Lower leg skin (tissue), 4 donors: ENCODE measurements around the gene MAMDC2. TPM values are rescaled to one million over a fixed set of nuclear protein-coding genes. Genes with fewer than 3 reads are reported as not detected.
"Not testable (repeated sequence)": the region's sequence is repeated elsewhere in the genome, so short reads cannot be mapped to it uniquely, and the experiment has no call there.

Source experiments
- DNase-seq, 2 donors: peaks; one replicate each; pipeline ENCODE4 v3.0.0-alpha.2; 2019; ENCODE audit warnings: low spot score in 2 of 2
- H3K4me3 ChIP-seq: fragments of 200-600 bp; sonication (generic); 2 replicates; pipeline ENCODE4 v1.5.1; 2017; ENCODE audit warnings: mild to moderate bottlenecking, low read depth; ENCODE audit not compliant: poor library complexity, severe bottlenecking
- CTCF ChIP-seq, 3 donors: fragments of 450-650 bp; IDR thresholded peaks; one replicate each; pipeline ENCODE4 v1.5.1; 2016; ENCODE audit warnings: antibody characterized with exemption in 3 of 3, mild to moderate bottlenecking in 3 of 3, moderate library complexity in 2 of 3
- POLR2A ChIP-seq, 2 donors: fragments of 450-650 bp; IDR thresholded peaks; one replicate each; pipeline ENCODE4 v1.6.1; 2016 to 2017; ENCODE audit warnings: antibody characterized with exemption in 2 of 2, mild to moderate bottlenecking in 1 of 2, moderate library complexity in 1 of 2
- WGBS, 2 donors: methylation state at CpG; one replicate each; pipeline ENCODE4 v1.1.5; 2018; 5-methylcytosine and 5-hydroxymethylcytosine counted together
- intact Hi-C: fragments of 100-400 bp; cut with DNase I; formaldehyde crosslinking; loops from one replicate; pipeline ENCODE4 v1.15.0; 2023; ENCODE audit warnings: low total_unique reads
- total RNA-seq, 4 donors: library from RNA; depleted of rRNA; stranded (reverse); fragments of >200 nt; gene quantifications; one replicate each; pipeline ENCODE4 v1.1.0, GENCODE V29; 2016

The MAMDC2 gene
- total RNA-seq, 4 donors from 2014 or later: 5.7 to 14.1 (median 9.9) TPM

GRCh38 chr9:70030156-70030555 lies 13.5 kb upstream of the MAMDC2 start:
- no peak for TF ChIP-seq POLR2A (IDR thresholded peaks at IDR 0.05)
- TF ChIP-seq CTCF (IDR thresholded peaks at IDR 0.05): no peak
- no peak for DNase-seq
- H3K4me3 ChIP-seq: no peak overlapping the region
- WGBS, 2 donors: 65 to 87% methylated on average over 1 of the region's 1 CpG
- intact Hi-C loops: loop anchor here (5.0 kb wide), 1 partner anchor 1063 kb away; no protein-coding TSS in a partner anchor

DNA sequence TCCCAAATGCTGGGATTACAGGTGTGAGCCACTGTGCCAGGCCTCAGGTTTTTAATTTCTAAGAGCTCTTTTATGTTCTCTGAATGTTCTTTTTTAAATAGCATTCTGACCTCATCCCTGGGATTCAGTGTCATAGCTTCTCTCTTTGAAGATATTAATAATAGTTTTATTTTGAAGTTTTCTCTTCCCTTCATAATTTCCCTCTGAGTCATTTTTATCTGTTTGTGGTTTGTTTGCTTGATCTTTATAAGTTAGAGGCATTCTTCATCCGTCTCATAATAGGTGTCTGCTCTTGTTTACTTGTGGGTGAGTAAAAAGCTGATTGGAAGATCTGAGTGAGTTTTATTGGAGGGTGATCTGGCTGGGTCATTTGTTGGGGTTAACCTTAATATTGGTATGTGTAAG lies 12.5 kb upstream of the MAMDC2 start:
- DNase-seq: no peak
- 59 to 61% methylated on average over 1 of the region's 1 CpG for WGBS, 2 donors
- H3K4me3 ChIP-seq: no peak overlapping the region
- intact Hi-C loops: loop anchor here (5.0 kb wide), 1 partner anchor 1064 kb away; no protein-coding TSS in a partner anchor
- TF ChIP-seq POLR2A (IDR thresholded peaks at IDR 0.05) (no peak), CTCF (IDR thresholded peaks at IDR 0.05) (no peak)

GRCh38 chr9:70034271-70034711 lies 9.4 kb upstream of the MAMDC2 start:
- intact Hi-C loops: loop anchor here (5.0 kb wide), 1 partner anchor 1067 kb away; no protein-coding TSS in a partner anchor
- 83 to 91% methylated on average over 2 of the region's 2 CpGs for WGBS, 2 donors
- DNase-seq: no peak
- TF ChIP-seq CTCF (IDR thresholded peaks at IDR 0.05) (no peak), POLR2A (IDR thresholded peaks at IDR 0.05) (no peak)
- H3K4me3 ChIP-seq: no peak overlapping the region

GRCh38 chr9:70035691-70036090 lies 8.0 kb upstream of the MAMDC2 start:
- DNase-seq: no peak
- TF ChIP-seq CTCF (IDR thresholded peaks at IDR 0.05) (no peak), POLR2A (IDR thresholded peaks at IDR 0.05) (no peak)
- WGBS, 2 donors: 80 to 87% methylated on average over 3 of the region's 3 CpGs
- intact Hi-C loops: no loop called here
- H3K4me3 ChIP-seq: no peak overlapping the region

DNA sequence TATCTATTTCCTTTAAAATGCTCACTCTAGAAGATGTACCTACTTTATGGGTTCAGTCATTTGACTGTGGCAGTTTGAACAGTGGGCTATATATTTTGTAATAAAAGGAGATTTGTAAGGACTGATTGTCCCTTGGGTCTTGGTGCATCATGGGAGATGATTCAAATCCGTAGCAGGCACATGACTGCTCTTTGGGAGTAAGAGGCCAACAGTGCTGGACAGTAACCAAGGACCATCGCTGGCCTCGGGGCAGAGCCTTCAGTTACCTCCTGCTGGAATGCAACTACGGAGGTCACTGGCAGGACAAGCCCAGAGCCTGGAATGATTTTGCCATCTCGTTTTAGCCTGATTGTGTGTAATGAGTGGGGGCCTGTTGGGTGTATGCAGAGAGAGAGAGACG lies 7.0 kb upstream of the MAMDC2 start:
- TF ChIP-seq POLR2A (IDR thresholded peaks at IDR 0.05) (no peak), CTCF (IDR thresholded peaks at IDR 0.05) (no peak)
- DNase-seq: no peak
- intact Hi-C loops: no loop called here
- WGBS, 2 donors: 66 to 75% methylated on average over 6 of the region's 6 CpGs
- no peak overlapping the region for H3K4me3 ChIP-seq

DNA sequence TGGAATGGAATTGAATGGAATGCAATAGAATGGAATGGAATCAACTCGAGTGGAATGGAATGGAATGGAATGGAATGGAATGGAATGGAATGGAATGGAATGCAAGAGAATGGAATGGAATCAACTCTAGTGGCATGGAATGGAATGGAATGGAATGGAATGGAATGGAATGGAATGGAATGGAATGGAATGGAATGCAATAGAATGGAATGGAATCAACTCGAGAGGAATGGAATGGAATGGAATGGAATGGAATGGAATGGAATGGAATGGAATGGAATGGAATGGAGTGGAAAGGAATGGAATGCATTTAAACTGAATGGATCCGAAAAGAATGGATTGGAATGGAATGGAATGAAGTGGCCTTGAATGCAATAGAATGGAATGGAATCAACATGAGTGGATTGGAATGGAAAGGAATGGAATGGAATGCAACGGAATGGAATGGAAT lies 5.5 kb upstream of the MAMDC2 start:
- H3K4me3 ChIP-seq, DNase-seq, intact Hi-C loops: not testable (repeated sequence)
- WGBS, 2 donors: 65 to 71% methylated on average over 4 of the region's 4 CpGs
